Ascending aorta (tissue), 2 donors: Measurements from ENCODE around the gene SLC26A9. TPM values are rescaled to one million over a fixed set of nuclear protein-coding genes. Genes with fewer than 3 reads are reported as not detected.
"Not testable (repeated sequence)": the region's sequence is repeated elsewhere in the genome, so short reads cannot be mapped to it uniquely, and the experiment has no call there.

Experiments used
- DNase-seq, 2 donors: peaks; one replicate each; pipeline ENCODE4 v3.0.0-alpha.2; 2019; ENCODE audit warnings: low spot score in 2 of 2
- H3K27ac ChIP-seq, 2 donors: fragments of 200-600 bp; sonication (generic); one replicate each; pipeline ENCODE4 v1.5.1; 2016 to 2017; ENCODE audit warnings: mild to moderate bottlenecking in 1 of 2
- H3K27me3 ChIP-seq: fragments of 200-600 bp; sonication (generic); one replicate; pipeline ENCODE4 v1.5.1; 2017
- H3K36me3 ChIP-seq, 2 donors: fragments of 200-600 bp; sonication (generic); one replicate each; pipeline ENCODE4 v1.5.1; 2016
- H3K4me1 ChIP-seq, 2 donors: fragments of 200-600 bp; sonication (generic); one replicate each; pipeline ENCODE4 v1.5.1; 2016 to 2017; ENCODE audit warnings: mild to moderate bottlenecking in 1 of 2
- H3K4me3 ChIP-seq, 2 donors: fragments of 200-600 bp; sonication (generic); one replicate each; pipeline ENCODE4 v1.5.1; 2016 to 2017; ENCODE audit warnings: mild to moderate bottlenecking in 1 of 2
- H3K9me3 ChIP-seq, 2 donors: fragments of 200-600 bp; sonication (generic); one replicate each; pipeline ENCODE4 v1.5.1; 2016
- intact Hi-C: fragments of 100-400 bp; cut with DNase I; formaldehyde crosslinking; loops from one replicate; pipeline ENCODE4 v1.15.1; 2023
- total RNA-seq: library from RNA; depleted of rRNA; stranded (reverse); fragments of >200 nt; gene quantifications from one replicate; pipeline ENCODE4 v1.1.0, GENCODE V29; 2016
- TF ChIP-seq, protein P1 (sequence below), 3 experiments: fragments of 200-600 bp in 2 of 3; fragments of 450-650 bp in 1 of 3; sonication (generic) in 2 of 3; IDR thresholded peaks; one replicate each; pipeline ENCODE4 v1.5.1; 2016 to 2019; ENCODE audit warnings: antibody characterized with exemption in 3 of 3, mild to moderate bottlenecking in 1 of 3, moderate library complexity in 1 of 3

The SLC26A9 gene
- total RNA-seq, 1 donor from 2014 or later = not detected

- TF ChIP-seq, protein P1, sequence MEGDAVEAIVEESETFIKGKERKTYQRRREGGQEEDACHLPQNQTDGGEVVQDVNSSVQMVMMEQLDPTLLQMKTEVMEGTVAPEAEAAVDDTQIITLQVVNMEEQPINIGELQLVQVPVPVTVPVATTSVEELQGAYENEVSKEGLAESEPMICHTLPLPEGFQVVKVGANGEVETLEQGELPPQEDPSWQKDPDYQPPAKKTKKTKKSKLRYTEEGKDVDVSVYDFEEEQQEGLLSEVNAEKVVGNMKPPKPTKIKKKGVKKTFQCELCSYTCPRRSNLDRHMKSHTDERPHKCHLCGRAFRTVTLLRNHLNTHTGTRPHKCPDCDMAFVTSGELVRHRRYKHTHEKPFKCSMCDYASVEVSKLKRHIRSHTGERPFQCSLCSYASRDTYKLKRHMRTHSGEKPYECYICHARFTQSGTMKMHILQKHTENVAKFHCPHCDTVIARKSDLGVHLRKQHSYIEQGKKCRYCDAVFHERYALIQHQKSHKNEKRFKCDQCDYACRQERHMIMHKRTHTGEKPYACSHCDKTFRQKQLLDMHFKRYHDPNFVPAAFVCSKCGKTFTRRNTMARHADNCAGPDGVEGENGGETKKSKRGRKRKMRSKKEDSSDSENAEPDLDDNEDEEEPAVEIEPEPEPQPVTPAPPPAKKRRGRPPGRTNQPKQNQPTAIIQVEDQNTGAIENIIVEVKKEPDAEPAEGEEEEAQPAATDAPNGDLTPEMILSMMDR (IDR thresholded peaks at IDR 0.05) = no peak
- Histone ChIP-seq H3K4me1 (no peaks in the 10 kb centered on the region), H3K36me3 (no peaks in the 10 kb centered on the region), H3K9me3 (no peaks in the 10 kb centered on the region), H3K4me3 (no peak overlapping the region), H3K27ac (no peak overlapping the region), H3K27me3 (no peaks in the 10 kb centered on the region)
- no peak for DNase-seq
- intact Hi-C loops = no loop called here
These were observed 46.9 kb downstream of the SLC26A9 start for GRCh38 chr1:205896351-205896750.

- H3K36me3 ChIP-seq, intact Hi-C loops, H3K27ac ChIP-seq, H3K4me3 ChIP-seq, H3K9me3 ChIP-seq, H3K4me1 ChIP-seq, DNase-seq, H3K27me3 ChIP-seq: not testable (repeated sequence)
These were observed 49.1 kb downstream of the SLC26A9 start for GRCh38 chr1:205894119-205894518.

DNA sequence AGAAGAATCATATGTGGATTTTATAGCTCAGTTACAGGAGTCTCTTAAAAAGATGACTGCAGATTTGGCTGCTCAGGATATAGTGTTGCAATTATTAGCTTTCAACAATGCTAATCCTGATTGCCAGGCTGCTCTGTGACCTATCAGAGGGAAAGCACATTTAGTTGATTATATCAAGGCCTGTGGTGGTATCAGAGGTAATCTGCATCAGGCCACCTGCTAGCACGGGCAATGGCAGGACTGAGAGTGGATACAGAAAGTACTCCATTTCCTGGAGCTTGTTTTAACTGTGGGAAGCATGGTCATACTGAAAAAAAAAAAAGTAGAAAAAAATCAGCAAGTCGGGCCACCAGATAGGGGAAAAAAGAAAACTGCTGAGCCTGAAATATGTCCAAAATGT, 51.1 kb downstream of the SLC26A9 start:
- H3K4me1 ChIP-seq, DNase-seq, H3K27ac ChIP-seq, H3K27me3 ChIP-seq, H3K9me3 ChIP-seq, H3K36me3 ChIP-seq, intact Hi-C loops, H3K4me3 ChIP-seq: not testable (repeated sequence)

- H3K9me3 ChIP-seq, intact Hi-C loops, DNase-seq, H3K4me3 ChIP-seq, H3K27me3 ChIP-seq, H3K36me3 ChIP-seq, H3K27ac ChIP-seq, H3K4me1 ChIP-seq: not testable (repeated sequence)
These were observed 51.8 kb downstream of the SLC26A9 start for GRCh38 chr1:205891481-205891880.

DNA sequence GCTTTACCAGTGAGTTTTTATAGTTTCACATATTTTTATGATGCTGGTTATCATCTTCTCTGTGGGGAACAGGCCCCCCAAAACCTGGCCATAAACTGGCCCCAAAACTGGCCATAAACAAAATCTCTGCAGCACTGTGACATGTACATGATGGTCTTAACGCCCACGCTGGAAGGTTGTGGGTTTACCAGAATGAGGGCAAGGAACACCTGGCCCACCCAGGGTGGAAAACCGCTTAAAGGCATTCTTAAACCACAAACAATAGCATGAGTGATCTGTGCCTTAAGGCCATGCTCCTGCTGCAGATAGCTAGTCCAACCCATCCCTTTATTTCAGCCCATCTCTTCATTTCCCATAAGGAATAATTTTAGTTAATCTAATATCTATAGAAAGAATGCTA, 52.6 kb downstream of the SLC26A9 start:
- H3K4me3 ChIP-seq, H3K9me3 ChIP-seq, H3K27ac ChIP-seq, DNase-seq, H3K4me1 ChIP-seq, H3K36me3 ChIP-seq, H3K27me3 ChIP-seq, intact Hi-C loops: not testable (repeated sequence)

DNA sequence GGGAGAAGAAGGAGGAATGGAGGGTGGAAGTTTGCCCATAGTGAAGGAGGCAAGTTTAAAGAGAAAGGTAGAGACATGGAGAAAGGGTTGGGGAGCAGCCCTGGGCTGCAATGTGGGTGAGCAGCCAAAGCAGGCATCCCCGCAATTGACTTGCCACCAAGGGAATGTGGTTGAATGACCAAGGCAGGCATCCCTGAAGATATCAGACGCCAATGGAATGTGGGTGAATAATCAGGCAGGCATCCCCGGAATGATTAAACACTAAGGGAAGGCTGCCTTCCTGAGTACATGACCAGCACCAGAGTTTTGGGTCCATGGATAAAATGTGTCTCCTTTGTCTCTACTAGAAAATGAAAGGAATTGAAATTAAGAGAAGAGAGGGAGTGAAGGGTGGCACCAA, 53.5 kb downstream of the SLC26A9 start:
- H3K4me3 ChIP-seq, H3K27ac ChIP-seq, DNase-seq, intact Hi-C loops, H3K27me3 ChIP-seq, H3K4me1 ChIP-seq, H3K9me3 ChIP-seq, H3K36me3 ChIP-seq: not testable (repeated sequence)

DNA sequence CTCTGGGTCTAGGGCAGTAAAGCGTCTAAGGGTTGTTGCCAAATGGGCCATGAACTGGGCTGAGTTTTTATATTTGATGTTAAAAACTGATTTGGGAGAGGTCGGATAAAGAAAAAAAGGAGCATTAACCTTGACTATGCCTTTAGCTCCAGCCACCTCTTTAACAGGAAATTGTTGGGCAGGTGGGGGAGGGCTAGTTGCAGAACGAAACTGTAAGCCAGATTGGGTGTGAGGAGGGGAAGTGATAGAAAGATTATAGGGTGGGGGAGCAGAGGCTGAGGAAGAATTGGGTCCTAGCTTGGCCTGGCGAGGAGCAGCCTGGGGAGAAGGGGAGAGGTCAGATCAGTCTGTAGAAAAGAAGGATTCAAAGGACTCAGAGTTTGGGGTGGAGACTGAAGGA, 54.2 kb downstream of the SLC26A9 start:
- H3K9me3 ChIP-seq, H3K4me3 ChIP-seq, DNase-seq, intact Hi-C loops, H3K27ac ChIP-seq, H3K4me1 ChIP-seq, H3K36me3 ChIP-seq, H3K27me3 ChIP-seq: not testable (repeated sequence)

DNA sequence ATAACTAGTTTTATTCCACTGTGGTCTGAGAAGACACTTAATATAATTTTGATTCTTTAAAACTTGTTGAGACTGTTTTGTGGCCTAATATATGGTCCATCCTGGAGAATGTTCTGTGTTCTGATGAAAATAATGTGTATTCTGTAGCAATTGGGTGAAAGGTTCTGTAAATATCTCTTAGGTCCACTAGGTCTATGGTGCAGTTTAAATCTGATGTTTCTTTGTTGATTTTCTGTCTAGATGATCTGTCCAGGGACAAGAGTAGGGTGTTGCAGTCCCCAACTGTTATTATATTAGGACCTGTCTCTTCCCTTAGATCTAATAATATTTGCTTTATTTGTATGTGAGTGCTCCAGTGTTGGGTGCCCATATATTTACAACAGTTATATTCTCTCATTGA, 59.5 kb downstream of the SLC26A9 start:
- Histone ChIP-seq H3K27ac (no peak overlapping the region), H3K9me3 (peaks cover 0 to 3% of the 10 kb centered on the region in 2 donors), H3K27me3 (no peaks in the 10 kb centered on the region), H3K4me3 (no peak overlapping the region), H3K4me1 (no peaks in the 10 kb centered on the region), H3K36me3 (no peaks in the 10 kb centered on the region)
- TF ChIP-seq, protein P1 (IDR thresholded peaks at IDR 0.05) = no peak
- DNase-seq = no peak
- intact Hi-C loops = no loop called here

DNA sequence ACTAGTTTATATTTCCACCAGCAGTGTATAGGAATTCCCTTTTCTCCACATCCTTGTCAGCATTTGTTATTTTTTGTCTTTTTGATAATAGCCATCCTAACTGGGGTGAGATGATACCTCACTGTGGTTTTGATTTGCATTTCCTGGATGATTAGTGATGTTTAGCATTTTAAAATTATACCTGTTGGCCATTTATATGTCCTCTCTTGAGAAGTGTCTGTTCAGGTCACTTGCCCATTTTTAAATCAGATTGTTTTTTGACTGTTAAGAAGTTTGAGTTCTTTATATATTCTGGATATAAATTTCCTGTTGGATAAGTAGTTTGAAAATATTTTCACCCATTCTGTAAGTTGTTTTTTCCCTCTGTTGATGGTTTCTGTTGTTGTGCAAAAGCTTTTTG, 62.3 kb downstream of the SLC26A9 start:
- Histone ChIP-seq H3K4me1 (no peaks in the 10 kb centered on the region), H3K4me3 (no peak overlapping the region), H3K9me3 (peaks cover 0 to 3% of the 10 kb centered on the region in 2 donors), H3K36me3 (no peaks in the 10 kb centered on the region), H3K27me3 (no peaks in the 10 kb centered on the region), H3K27ac (no peak overlapping the region)
- intact Hi-C loops = no loop called here
- DNase-seq = no peak
- TF ChIP-seq, protein P1 (IDR thresholded peaks at IDR 0.05) = no peak
